NOMO-1 (cell line): ENCODE data around the gene RFC3.
A peak's percentile ranks its signal among the peaks of the same experiment; 100 is the strongest.
"Not testable (repeated sequence)": the region's sequence is repeated elsewhere in the genome, so short reads cannot be mapped to it uniquely, and the experiment has no call there.

Source experiments
- DNase-seq, 2 experiments: peaks; one replicate each; lab custom pipeline; 2025; ENCODE audit not compliant: unreplicated experiment in 2 of 2; lab: John Stamatoyannopoulos, UW

Gene RFC3

DNA sequence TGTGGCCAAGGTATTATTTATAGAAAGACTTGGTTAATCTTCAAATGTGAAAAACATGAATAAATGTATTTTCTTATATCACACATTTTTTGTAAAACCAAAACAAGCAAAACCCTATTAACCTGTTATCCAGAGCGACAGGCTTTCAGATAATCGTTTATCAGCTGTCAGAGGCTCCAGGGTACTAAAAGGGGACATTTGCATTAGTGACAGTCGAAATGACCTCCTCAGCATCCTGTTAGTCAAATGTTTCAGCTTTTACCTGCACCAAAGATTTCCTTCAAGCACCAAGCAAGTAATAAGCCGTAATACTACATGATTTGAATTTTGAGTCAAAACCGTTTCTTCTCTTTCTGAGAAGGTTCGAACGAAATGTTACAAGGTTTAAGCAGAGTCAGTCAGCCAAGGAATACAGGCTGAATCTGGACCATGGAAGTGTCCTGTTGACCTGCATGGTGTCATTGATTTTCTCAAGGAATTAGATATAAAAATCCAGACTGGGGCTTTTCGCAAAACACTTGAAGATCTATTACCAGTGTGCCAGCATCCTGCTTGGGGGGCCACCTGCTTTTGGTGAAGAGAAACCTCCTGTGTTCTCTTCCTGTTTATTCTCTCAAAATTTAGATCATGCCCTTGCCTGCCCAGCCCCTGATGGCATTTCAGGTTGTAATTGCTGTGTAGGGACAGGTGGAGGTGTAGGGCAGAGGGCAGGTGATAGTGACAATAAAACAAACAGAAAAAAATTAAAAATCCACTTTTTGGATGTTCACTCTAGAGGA, 11.3 kb upstream of the RFC3 start:
- no peak for DNase-seq

GRCh38 chr13:33812829-33813228, 5.1 kb upstream of the RFC3 start:
- not testable (repeated sequence) for DNase-seq

DNA sequence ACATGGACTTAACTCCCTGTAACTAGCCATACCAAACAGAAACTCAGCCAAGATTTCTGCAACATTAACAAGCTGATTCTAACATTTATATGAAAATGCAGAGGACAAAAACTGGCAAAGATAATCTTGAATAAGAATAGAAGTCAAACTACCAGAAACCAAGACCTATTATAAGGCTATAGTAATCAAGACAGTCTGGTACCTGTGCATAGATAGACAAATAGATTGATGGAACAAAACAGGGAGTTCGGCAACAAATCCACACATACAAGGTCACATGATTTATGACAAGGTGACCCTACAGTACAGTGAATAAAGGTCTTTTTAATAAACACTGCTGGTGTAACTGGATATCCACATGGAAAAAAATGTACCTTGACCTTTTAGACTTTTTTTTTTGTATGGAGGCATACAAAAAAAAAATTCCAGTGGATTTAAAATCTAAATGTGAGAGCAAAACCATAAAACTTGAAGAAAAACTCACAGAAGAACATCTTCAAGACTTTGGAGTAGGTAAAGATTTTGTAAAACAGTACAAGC, 2.9 kb upstream of the RFC3 start:
- DNase-seq = no peak

DNA sequence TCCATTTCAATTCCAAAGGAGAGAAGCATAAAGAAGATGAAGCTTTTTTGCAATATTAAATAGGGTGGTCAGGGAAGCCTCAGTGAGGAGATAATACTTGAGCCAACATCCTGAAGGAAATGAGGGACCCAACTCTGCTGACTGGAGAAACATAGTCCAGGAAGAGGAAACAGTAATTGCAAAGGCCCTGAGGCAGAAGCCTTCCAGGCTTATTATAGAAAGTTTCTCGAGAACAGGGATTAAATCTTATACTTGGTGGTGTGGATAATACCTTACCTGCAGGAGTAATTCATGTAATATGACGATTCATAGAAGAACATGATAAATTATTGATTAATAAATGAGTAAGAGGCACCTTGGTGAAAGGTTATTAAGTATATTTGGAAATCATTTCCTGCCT, 1.0 kb upstream of the RFC3 start:
- DNase-seq = no peak

GRCh38 chr13:33817513-33817900, 442 bp upstream of the RFC3 start:
- no peak for DNase-seq

DNA sequence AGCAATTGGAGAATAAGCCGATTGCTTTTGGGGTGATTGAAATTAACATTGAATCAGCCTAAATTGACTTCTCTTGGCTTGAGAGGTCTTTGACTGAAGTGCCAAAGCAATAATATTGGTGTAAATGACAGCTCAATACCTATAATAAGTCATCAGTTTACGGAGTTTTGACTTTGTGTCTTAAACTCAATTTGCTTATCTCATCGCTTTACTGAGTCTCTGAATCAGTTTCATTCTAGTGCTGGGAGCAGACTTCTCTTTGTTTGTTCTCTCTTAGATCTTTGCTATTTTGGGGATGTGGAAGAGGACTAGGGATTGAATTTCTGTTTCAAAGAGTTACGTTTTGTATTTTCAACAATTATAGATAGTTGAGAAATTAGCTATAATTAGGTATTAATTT, 7.1 kb downstream of the RFC3 start:
- no peak for DNase-seq

DNA sequence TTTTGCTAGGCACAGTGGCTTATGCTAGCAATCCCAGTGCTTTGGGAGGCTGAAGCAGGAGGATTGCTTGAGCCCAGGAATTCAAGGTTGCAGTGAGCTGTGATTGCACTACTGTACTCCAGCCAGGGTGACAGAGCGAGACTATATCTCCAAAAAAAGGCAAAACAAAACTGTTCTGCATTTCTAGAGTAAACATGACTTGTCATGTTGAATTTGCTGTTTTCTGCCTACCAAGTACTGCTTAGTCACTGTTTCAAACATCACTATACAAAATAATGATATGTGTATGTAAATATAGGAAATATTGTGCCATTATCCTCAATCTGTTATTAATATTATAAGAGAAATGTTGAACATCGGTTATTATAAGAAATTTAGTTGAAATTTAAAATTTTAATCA, 9.2 kb downstream of the RFC3 start:
- DNase-seq = no peak

GRCh38 chr13:33828431-33829129, 10.6 kb downstream of the RFC3 start:
- no peak for DNase-seq

GRCh38 chr13:33832872-33833271, 14.9 kb downstream of the RFC3 start:
- DNase-seq = no peak

DNA sequence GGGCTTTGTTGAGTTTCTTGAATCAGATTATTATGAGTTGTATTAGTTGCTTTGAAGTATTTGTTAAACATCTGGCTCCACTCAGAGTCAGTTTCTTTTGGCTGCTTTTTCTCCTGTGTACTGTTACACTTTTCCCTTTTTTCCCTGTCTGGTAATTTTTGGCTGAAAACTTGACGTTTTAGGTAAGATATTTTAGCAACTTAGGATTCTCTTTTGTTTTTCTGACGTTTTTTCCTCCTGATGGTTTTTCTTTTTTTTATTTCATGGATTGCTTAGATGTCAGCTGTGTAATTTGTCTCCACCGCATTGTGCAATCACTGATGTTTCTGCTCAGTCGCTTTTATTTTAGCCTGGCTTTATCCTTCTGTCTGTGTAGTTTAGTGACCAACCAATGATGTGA, 20.7 kb downstream of the RFC3 start:
- DNase-seq = no peak

- DNase-seq = no peak
Measured at GRCh38 chr13:33840402-33840801, 22.5 kb downstream of the RFC3 start.

DNA sequence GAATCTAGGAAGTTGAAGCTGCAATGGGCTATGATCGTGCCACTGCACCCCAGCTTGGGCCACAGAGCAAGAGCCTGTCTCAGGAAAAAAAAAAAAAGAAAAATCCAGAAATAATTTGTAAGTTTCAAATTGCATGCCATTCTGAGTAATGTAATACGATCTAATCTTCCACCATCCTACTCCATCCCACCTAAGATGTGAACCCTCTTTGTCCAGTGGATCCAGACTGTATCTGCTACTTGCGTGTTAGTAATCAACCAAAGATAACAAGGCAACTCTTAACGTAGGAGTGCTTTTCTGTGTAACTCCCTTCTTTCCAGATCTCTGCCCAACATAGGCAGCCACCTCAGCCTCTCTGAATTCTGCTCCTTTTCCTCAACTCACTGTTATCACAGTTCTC, 24.3 kb downstream of the RFC3 start:
- DNase-seq = no peak

- no peak for DNase-seq
Measured at GRCh38 chr13:33842986-33843385, 25.0 kb downstream of the RFC3 start.

GRCh38 chr13:33845572-33846302, 27.8 kb downstream of the RFC3 start:
- no peak for DNase-seq

DNA sequence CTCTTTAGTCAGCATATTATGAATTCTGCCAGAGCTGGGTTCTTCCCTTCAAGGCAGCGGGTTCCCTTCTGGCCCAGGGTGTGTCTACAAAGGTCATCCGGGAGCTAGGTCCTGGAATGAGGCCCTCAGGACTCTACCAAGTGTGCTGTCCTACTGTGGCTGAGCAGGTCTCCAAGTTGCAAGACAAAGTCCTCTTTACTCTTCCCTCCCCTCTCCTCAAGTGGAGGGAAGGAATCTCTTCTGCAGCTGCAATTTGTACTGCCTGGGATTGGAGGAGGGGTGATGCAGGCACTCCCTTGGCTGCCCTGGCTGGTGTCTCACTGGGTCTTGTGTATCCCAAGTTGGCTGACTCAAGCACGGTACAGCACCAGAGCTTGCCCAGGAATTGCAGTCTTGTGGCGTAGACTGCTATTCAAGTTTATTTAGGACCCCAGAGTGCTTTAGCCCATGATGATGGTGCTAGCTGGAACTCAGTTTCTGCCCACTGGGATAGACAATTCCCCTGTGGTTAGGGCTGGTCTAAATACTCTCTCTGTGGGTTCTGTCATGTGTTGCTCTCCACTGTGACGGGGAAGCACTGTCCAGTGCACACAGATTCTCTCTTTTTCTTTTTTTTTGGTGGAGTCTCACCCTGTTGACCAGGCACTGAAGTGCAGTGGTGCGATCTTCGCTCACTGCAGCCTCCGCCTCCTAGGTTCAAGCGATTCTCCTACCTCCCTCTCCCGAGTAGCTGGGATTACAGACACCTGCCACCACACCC, 28.5 kb downstream of the RFC3 start:
- DNase-seq = no peak

DNA sequence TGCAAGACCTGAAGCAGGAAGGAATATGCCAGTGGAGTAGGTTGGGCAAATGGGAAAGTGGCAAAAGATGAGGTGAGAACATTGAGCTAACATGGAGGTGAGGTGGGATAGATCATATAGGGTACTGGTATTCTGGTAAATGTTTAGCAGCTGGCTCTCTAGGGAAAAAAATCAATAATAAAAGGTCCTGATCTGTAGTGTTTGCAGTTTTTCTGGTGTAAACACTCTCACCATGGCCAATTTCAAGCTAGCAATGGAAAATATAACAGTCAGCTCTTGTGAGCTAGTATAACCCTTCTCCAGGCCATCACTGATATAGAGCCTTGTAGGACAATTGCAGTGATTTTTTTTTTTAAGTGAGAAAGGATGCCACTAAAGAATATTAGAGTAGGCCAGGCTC, 31.3 kb downstream of the RFC3 start:
- no peak for DNase-seq

DNA sequence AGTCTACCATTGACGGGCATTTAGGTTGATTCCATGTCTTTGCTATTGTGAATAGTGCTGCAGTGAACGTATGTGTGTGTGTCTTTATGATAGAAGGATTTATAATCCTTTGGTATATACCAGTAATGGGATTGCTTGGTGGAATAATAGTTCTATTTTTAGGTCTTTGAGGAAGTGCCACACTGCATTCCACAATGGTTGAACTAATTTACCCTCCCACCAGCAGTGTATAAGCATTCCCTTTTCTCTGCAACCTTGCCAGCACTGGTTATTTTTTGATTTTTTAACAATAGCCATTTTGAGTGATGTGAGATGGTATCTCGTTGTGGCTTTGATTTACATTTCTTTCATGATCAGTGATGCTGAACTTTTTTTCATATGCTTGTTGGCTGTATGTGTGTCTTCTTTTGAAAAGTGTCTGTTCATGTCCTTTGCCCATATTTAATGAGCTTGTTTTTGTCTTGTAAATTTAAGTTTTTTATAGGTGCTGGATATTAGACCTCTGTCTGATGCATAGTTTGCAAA, 37.5 kb downstream of the RFC3 start:
- DNase-seq = no peak

- no peak for DNase-seq
Measured at GRCh38 chr13:33859691-33860303, 41.8 kb downstream of the RFC3 start.

DNA sequence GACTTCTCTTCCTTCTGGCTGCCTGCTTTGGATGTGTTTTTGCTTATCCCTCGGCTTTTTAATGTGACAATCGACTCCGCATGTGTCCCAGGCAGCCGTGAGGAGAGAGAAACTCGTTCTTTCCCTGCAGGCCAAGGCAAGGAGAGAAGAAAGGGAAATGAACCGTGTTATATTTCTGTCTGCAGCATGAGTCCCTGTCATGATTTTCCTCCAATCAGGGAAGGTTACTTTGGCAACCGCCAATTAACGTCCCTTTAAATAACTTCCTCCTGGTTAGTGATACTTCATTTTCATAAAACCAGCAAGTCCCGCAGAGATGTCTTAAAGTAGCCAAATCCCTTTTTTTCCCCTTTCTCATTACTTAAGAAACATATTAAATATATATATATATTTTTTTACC, 42.6 kb downstream of the RFC3 start:
- peak; percentile 9 to 52 for DNase-seq

DNA sequence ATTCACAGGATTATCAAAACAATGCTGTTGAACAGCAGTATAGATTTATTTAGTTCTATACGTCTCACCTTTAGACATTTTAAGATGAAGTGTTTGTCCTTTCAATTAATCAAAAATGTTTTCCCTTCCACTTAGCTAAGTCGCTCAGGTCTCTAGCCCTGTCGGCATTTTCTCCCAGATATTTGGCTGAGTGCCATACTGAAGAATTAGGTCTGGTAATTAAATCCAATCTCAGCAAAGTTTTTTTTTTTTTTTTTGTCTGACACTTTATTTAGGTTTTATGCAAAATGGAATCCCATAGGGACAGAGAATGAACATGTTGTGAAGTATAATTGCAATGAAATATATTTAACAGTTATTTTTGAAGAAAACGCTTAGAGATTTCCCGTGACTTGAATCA, 44.1 kb downstream of the RFC3 start:
- DNase-seq = no peak
